Keratinocyte (primary cell): ENCODE measurements around the gene KLF12. TPM values are rescaled to one million over a fixed set of nuclear protein-coding genes. Genes with fewer than 3 reads are reported as not detected.

Source experiments
- DNase-seq: peaks from one replicate; pipeline ENCODE4 v3.0.0-alpha.2; 2011; ENCODE audit warnings: low read depth, missing footprints, low spot score
- FAIRE-seq: peaks from 2 replicates; lab custom pipeline; 2011; peaks lifted over from hg19 to GRCh38; lab: Jason Lieb, UNC
- H2AFZ ChIP-seq: 2 replicates; pipeline ENCODE4 v1.6.0; 2012; ENCODE audit warnings: low read length, control low read depth, inconsistent platforms; ENCODE audit not compliant: control insufficient read depth
- H3K27ac ChIP-seq: 2 replicates; pipeline ENCODE4 v1.5.1; 2011; ENCODE audit warnings: low read length; ENCODE audit not compliant: control insufficient read depth, insufficient read depth
- H3K27me3 ChIP-seq: 3 replicates; pipeline ENCODE4 v1.6.0; 2011; ENCODE audit warnings: low read length; ENCODE audit not compliant: control insufficient read depth, insufficient read depth; ENCODE audit errors: extremely low read depth
- H3K36me3 ChIP-seq, 2 experiments: 2 replicates in 1 of 2; 3 replicates in 1 of 2; pipeline ENCODE4 v1.5.1; 2011; ENCODE audit warnings: low read length in 2 of 2, mild to moderate bottlenecking in 1 of 2; ENCODE audit not compliant: control insufficient read depth in 2 of 2, insufficient read depth in 2 of 2; ENCODE audit errors: extremely low read depth in 1 of 2
- H3K4me1 ChIP-seq: 3 replicates; pipeline ENCODE4 v1.5.1; 2011; ENCODE audit warnings: low read length; ENCODE audit not compliant: control insufficient read depth, insufficient read depth; ENCODE audit errors: extremely low read depth
- H3K4me2 ChIP-seq: 3 replicates; pipeline ENCODE4 v1.6.0; 2011; ENCODE audit warnings: low read depth, low read length; ENCODE audit not compliant: control insufficient read depth, insufficient read depth; ENCODE audit errors: extremely low read depth
- H3K4me3 ChIP-seq, 3 experiments: fragments of 200-600 bp in 1 of 3; sonication (generic) in 1 of 3; 2 replicates in 2 of 3; 3 replicates in 1 of 3; pipeline ENCODE4 v1.5.1; 2011 to 2016; ENCODE audit warnings: low read length in 3 of 3, mild to moderate bottlenecking in 3 of 3, control low read depth in 2 of 3, inconsistent platforms in 1 of 3, low read depth in 1 of 3, mixed read lengths in 1 of 3, mixed run types in 1 of 3, moderate library complexity in 1 of 3; ENCODE audit not compliant: control insufficient read depth in 2 of 3, insufficient read depth in 2 of 3; ENCODE audit errors: extremely low read depth in 1 of 3
- H3K79me2 ChIP-seq: 2 replicates; pipeline ENCODE4 v1.6.0; 2012; ENCODE audit warnings: low read length; ENCODE audit not compliant: control insufficient read depth, insufficient read depth
- H3K9ac ChIP-seq: 3 replicates; pipeline ENCODE4 v1.6.0; 2011; ENCODE audit warnings: low read length; ENCODE audit not compliant: control insufficient read depth, insufficient read depth; ENCODE audit errors: extremely low read depth
- H3K9me1 ChIP-seq: 3 replicates; pipeline ENCODE4 v1.6.0; 2011; ENCODE audit warnings: low read length; ENCODE audit not compliant: control insufficient read depth, insufficient read depth; ENCODE audit errors: extremely low read depth
- H3K9me3 ChIP-seq: 2 replicates; pipeline ENCODE4 v1.5.1; 2012; ENCODE audit warnings: low read depth, low read length; ENCODE audit not compliant: control insufficient read depth
- H4K20me1 ChIP-seq: 3 replicates; pipeline ENCODE4 v1.6.0; 2011; ENCODE audit warnings: low read length; ENCODE audit not compliant: control insufficient read depth, insufficient read depth; ENCODE audit errors: extremely low read depth
- CTCF ChIP-seq, 3 experiments: IDR thresholded peaks in 1 of 3; conservative IDR thresholded peaks in 1 of 3; optimal IDR thresholded peaks in 1 of 3; 2 replicates in 2 of 3; 3 replicates in 1 of 3; pipeline versions ENCODE3 to v1.5.1; 2011; ENCODE audit warnings: low read length in 3 of 3, mild to moderate bottlenecking in 3 of 3, moderate library complexity in 2 of 3, control low read depth in 1 of 3, inconsistent platforms in 1 of 3; ENCODE audit not compliant: insufficient read depth in 2 of 3; ENCODE audit errors: extremely low read depth in 1 of 3
- EZH2 ChIP-seq: IDR thresholded peaks from one replicate; pipeline ENCODE4 v1.6.1; 2012; ENCODE audit warnings: inconsistent platforms, mild to moderate bottlenecking, low read length, moderate library complexity
- dilution Hi-C: fragments of 300-500 bp; cut with MboI; formaldehyde crosslinking; loops from one replicate; pipeline ENCODE4 v1.7.0; 2020; ENCODE audit warnings: low sequenced_read_pairs; ENCODE audit not compliant: extremely low pct_ligation_motif_present
- polyA plus RNA-seq, 5 experiments: library from polyadenylated mRNA; depleted of rRNA in 3 of 5; stranded (reverse) in 3 of 5; stranded (forward) in 1 of 5; unstranded in 1 of 5; fragments of >200 nt; gene quantifications; 1 replicate in 1 of 5; 2 replicates in 3 of 5; 3 replicates in 1 of 5; pipeline versions ENCODE4 v1.2.1 to v1.2.3, GENCODE V29; 2011 to 2012; ENCODE audit warnings: missing spikeins in 2 of 5, low read depth in 1 of 5, low replicate concordance in 1 of 5

The KLF12 gene
- polyA plus RNA-seq, 1 donor (not counting 4 experiments of a cell fraction or from before 2014, with no cell fraction given) = 6.1 TPM

DNA sequence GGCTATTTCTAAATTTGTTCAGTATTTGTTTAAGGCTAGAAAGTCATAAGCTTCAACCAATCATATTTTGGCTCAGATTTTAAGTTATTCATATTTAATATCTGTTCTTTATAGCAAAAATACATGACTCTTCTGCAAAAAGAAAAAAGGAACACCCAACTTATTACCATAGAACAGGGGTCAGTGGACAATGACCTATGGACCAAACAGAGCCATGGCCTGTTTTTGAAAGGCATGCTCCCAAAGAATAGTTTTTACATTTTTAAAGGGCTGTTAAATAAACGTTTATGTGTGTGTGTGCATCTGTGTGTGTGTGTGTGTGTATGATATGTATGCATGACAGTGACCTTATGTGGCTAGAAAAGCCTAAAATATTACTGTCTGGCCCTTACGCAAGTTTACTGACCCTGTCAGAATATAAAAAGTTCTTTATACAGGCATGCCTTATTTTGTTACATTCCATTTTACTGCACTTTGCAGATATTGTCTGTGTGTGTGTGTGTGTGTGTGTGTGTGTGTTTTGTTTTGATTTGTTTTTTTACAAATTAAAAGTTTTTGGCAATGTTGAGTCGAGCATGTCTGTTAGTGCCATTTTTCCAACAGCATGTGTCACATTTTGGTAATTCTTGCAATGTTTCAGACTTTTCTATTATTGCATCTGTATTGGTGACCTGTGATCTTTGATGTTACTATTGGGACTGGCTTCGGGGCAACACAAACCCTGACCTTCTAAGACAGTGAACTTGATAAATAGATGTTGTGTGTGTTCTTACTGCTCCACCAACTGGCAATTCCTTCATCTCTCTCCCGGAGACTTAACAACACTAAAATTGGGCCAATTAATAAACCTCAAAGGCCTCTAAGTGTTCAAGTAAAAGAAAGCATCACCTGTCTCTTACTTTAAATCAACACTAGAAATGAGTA is 22.0 kb downstream of the KLF12 start:
- Histone ChIP-seq H3K4me1 (peaks cover 7% of the 10 kb centered on the region), H3K9ac (no peak overlapping the region), H3K9me1 (peaks cover 2% of the 10 kb centered on the region), H3K9me3 (no peaks in the 10 kb centered on the region), H3K4me2 (no peak overlapping the region), H3K27ac (no peak overlapping the region), H3K4me3 (no peak overlapping the region), H3K27me3 (no peaks in the 10 kb centered on the region), H4K20me1 (no peaks in the 10 kb centered on the region), H3K36me3 (no peaks in the 10 kb centered on the region), H3K79me2 (peaks cover 18% of the 10 kb centered on the region), H2AFZ (no peak overlapping the region)
- dilution Hi-C loops = no loop called here
- FAIRE-seq = no peak
- DNase-seq = no peak
- TF ChIP-seq CTCF (optimal IDR thresholded peaks at IDR 0.05 in 1 of 3, IDR thresholded peaks at IDR 0.05 in 1 of 3, conservative IDR thresholded peaks at IDR 0.05 in 1 of 3; ENCODE audit: extremely low read depth in 1 of 3, insufficient read depth in 2 of 3, low read length in 3 of 3) (no peak), EZH2 (no peak)

DNA sequence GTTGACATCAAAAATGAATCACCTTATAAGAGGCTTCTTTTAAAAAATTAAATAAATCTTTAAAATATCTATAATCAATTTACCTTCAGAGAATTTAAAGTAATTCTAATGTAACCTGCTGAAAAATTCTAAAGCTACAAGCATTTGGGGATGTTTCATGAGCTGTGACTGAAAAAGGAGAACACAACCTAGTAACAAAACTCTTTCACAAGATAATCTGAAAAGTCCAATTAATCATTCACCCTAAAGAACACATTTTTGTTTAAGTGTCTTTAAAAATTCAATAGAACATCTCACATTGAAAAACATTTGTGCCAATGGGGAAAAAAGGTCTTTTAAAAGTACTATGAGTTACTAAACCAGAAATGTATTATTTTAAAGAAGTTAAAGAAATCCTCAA is 22.8 kb downstream of the KLF12 start:
- H3K4me2 ChIP-seq = no peak overlapping the region
- no peak for TF ChIP-seq CTCF (optimal IDR thresholded peaks at IDR 0.05 in 1 of 3, IDR thresholded peaks at IDR 0.05 in 1 of 3, conservative IDR thresholded peaks at IDR 0.05 in 1 of 3; ENCODE audit: extremely low read depth in 1 of 3, insufficient read depth in 2 of 3, low read length in 3 of 3)
- no peak for TF ChIP-seq EZH2
- H3K9me3 ChIP-seq = no peaks in the 10 kb centered on the region
- H3K4me1 ChIP-seq = peaks cover 7% of the 10 kb centered on the region
- dilution Hi-C loops = no loop called here
- H3K9ac ChIP-seq = no peak overlapping the region
- DNase-seq (no peak), FAIRE-seq (no peak)
- peaks cover 2% of the 10 kb centered on the region for H3K9me1 ChIP-seq
- H3K27me3 ChIP-seq = no peaks in the 10 kb centered on the region
- no peak overlapping the region for H2AFZ ChIP-seq
- H3K4me3 ChIP-seq = no peak overlapping the region
- H4K20me1 ChIP-seq = no peaks in the 10 kb centered on the region
- H3K79me2 ChIP-seq = peaks cover 16% of the 10 kb centered on the region
- H3K36me3 ChIP-seq = no peaks in the 10 kb centered on the region
- H3K27ac ChIP-seq = no peak overlapping the region
